ENCODE measurements around the gene PLXDC2.

The PLXDC2 gene

GRCh38 chr10:19904202-19904661 lies 88.0 kb downstream of the PLXDC2 start:
- no peaks in the 10 kb centered on the region for H3K27me3 ChIP-seq (ENCODE audit: insufficient read depth, low read length)

GRCh38 chr10:19906108-19906791 lies 90.0 kb downstream of the PLXDC2 start:
- no peak overlapping the region for H3K27ac ChIP-seq (ENCODE audit: low read depth, low read length, poor library complexity, severe bottlenecking)
- H3K4me2 ChIP-seq (ENCODE audit: low read length), result no peak overlapping the region
- no peaks in the 10 kb centered on the region for H3K27me3 ChIP-seq (ENCODE audit: insufficient read depth, low read length)
- no peaks in the 10 kb centered on the region for H3K4me1 ChIP-seq (ENCODE audit: insufficient read depth, low read length, severe bottlenecking)
- H3F3A ChIP-seq (ENCODE audit: insufficient read depth, low read length), result no peaks in the 10 kb centered on the region
- H3K9me3 ChIP-seq (ENCODE audit: low read length), result no peaks in the 10 kb centered on the region
- no peak overlapping the region for H2AFZ ChIP-seq (ENCODE audit: low read length)
- no peak overlapping the region for H3K9ac ChIP-seq (ENCODE audit: low read length)
- TF ChIP-seq EZH2 (IDR thresholded peaks at IDR 0.05; ENCODE audit: borderline replicate concordance, low read length), result no peak
- no peak for TF ChIP-seq CTCF (IDR thresholded peaks at IDR 0.05; ENCODE audit: low read length)
- H3K36me3 ChIP-seq (ENCODE audit: insufficient read depth, low read length), result no peaks in the 10 kb centered on the region
- no peaks in the 10 kb centered on the region for H3K79me2 ChIP-seq (ENCODE audit: insufficient read depth, low read length)
- no peaks in the 10 kb centered on the region for H4K20me1 ChIP-seq (ENCODE audit: insufficient read depth, low read length)
- no peak overlapping the region for H3K4me3 ChIP-seq (ENCODE audit: low read depth, low read length, poor library complexity, severe bottlenecking)
- H3K9me2 ChIP-seq (ENCODE audit: low read depth, low read length), result no peaks in the 10 kb centered on the region

More at GRCh38 chr10:19904202-19904661, 88.0 kb downstream of the PLXDC2 start:
- no peak for TF ChIP-seq CTCF (IDR thresholded peaks at IDR 0.05; ENCODE audit: low read length)
- no peak for TF ChIP-seq EZH2 (IDR thresholded peaks at IDR 0.05; ENCODE audit: borderline replicate concordance, low read length)
- Histone ChIP-seq H3K4me1 (ENCODE audit: insufficient read depth, low read length, severe bottlenecking) (no peaks in the 10 kb centered on the region), H3K9me3 (ENCODE audit: low read length) (no peaks in the 10 kb centered on the region), H3K27ac (ENCODE audit: low read depth, low read length, poor library complexity, severe bottlenecking) (no peak overlapping the region), H3K36me3 (ENCODE audit: insufficient read depth, low read length) (no peaks in the 10 kb centered on the region), H3K4me3 (ENCODE audit: low read depth, low read length, poor library complexity, severe bottlenecking) (no peak overlapping the region), H3K79me2 (ENCODE audit: insufficient read depth, low read length) (no peaks in the 10 kb centered on the region), H2AFZ (ENCODE audit: low read length) (no peak overlapping the region), H3K9ac (ENCODE audit: low read length) (no peak overlapping the region), H3K9me2 (ENCODE audit: low read depth, low read length) (no peaks in the 10 kb centered on the region), H3K4me2 (ENCODE audit: low read length) (no peak overlapping the region), H3F3A (ENCODE audit: insufficient read depth, low read length) (no peaks in the 10 kb centered on the region), H4K20me1 (ENCODE audit: insufficient read depth, low read length) (no peaks in the 10 kb centered on the region)

- no peak overlapping the region for H3K4me3 ChIP-seq (ENCODE audit: low read depth, low read length, poor library complexity, severe bottlenecking)
- no peaks in the 10 kb centered on the region for H3F3A ChIP-seq (ENCODE audit: insufficient read depth, low read length)
- no peak overlapping the region for H3K4me2 ChIP-seq (ENCODE audit: low read length)
- H4K20me1 ChIP-seq (ENCODE audit: insufficient read depth, low read length), result no peaks in the 10 kb centered on the region
- TF ChIP-seq CTCF (IDR thresholded peaks at IDR 0.05; ENCODE audit: low read length) (no peak), EZH2 (IDR thresholded peaks at IDR 0.05; ENCODE audit: borderline replicate concordance, low read length) (no peak)
- no peaks in the 10 kb centered on the region for H3K9me3 ChIP-seq (ENCODE audit: low read length)
- no peaks in the 10 kb centered on the region for H3K36me3 ChIP-seq (ENCODE audit: insufficient read depth, low read length)
- no peaks in the 10 kb centered on the region for H3K27me3 ChIP-seq (ENCODE audit: insufficient read depth, low read length)
- no peak overlapping the region for H3K9ac ChIP-seq (ENCODE audit: low read length)
- no peak overlapping the region for H3K27ac ChIP-seq (ENCODE audit: low read depth, low read length, poor library complexity, severe bottlenecking)
- no peaks in the 10 kb centered on the region for H3K9me2 ChIP-seq (ENCODE audit: low read depth, low read length)
- H3K79me2 ChIP-seq (ENCODE audit: insufficient read depth, low read length), result no peaks in the 10 kb centered on the region
- H3K4me1 ChIP-seq (ENCODE audit: insufficient read depth, low read length, severe bottlenecking), result no peaks in the 10 kb centered on the region
- no peak overlapping the region for H2AFZ ChIP-seq (ENCODE audit: low read length)
Measured at GRCh38 chr10:19908991-19909696, 92.9 kb downstream of the PLXDC2 start.
